K562 (cell line): ENCODE measurements around the gene HDLBP. TPM values are rescaled to one million over a fixed set of nuclear protein-coding genes. Genes with fewer than 3 reads are reported as not detected.

Experiments
- ATAC-seq: fragments of 200-7000 bp; cut with Tn5 transposase; 3 replicates; pipeline ENCODE4 v1.9.1; 2020; ENCODE audit warnings: moderate library complexity
- BruUV-seq: library from RNA; stranded (reverse); fragments of 400-500 nt; replicated peaks from 2 replicates; lab custom pipeline; 2021; lab: Mats Ljungman, UMichigan
- CTCF ChIA-PET: fragments of 300-600 bp; formaldehyde crosslinking; extraction: SDS; loops from one replicate; lab custom pipeline; 2021; ENCODE audit warnings: low intra/inter-chr PET ratio; lab: Yijun Ruan, JAX
- POLR2A ChIA-PET: fragments of 300-600, 350-650 bp; sonication (Branson Sonifier 250); formaldehyde crosslinking; extraction: SDS; loops from one replicate; lab custom pipeline; 2021; ENCODE audit warnings: antibody characterized with exemption, inconsistent platforms; lab: Yijun Ruan, JAX
- DNase-seq, 4 experiments: peaks; one replicate each; pipeline versions ENCODE4 v3.0.0 to v3.0.0-alpha.2; 2011 to 2018; ENCODE audit warnings: low spot score in 3 of 4, mixed read lengths in 3 of 4; ENCODE audit errors: extremely low read depth in 1 of 4
- FAIRE-seq: peaks from 2 replicates; lab custom pipeline; 2011; peaks lifted over from hg19 to GRCh38; lab: Jason Lieb, UNC
- H2AFZ ChIP-seq: 2 replicates; pipeline ENCODE4 v1.6.0; 2011; ENCODE audit warnings: low read depth, low read length, control low read depth, inconsistent platforms
- H3K27ac ChIP-seq: fragments of 200-600 bp; 3 replicates; pipeline ENCODE4 v1.8.0; 2011; ENCODE audit warnings: low read depth, mild to moderate bottlenecking, control low read depth, inconsistent platforms, low read length, moderate library complexity, mixed read lengths; ENCODE audit errors: extremely low read depth
- H3K27me3 ChIP-seq, 2 experiments: fragments of 300-600 bp in 1 of 2; 2 replicates in 1 of 2; 3 replicates in 1 of 2; pipeline versions ENCODE4 v1.6.0 to v1.8.0; 2011; ENCODE audit warnings: inconsistent platforms in 2 of 2, low read length in 2 of 2, mild to moderate bottlenecking in 1 of 2, mixed read lengths in 1 of 2, moderate library complexity in 1 of 2; ENCODE audit not compliant: control insufficient read depth in 2 of 2, insufficient read depth in 2 of 2
- H3K36me3 ChIP-seq: fragments of 300-600 bp; 3 replicates; pipeline ENCODE4 v1.8.0; 2011; ENCODE audit warnings: mild to moderate bottlenecking, low read length, inconsistent platforms; ENCODE audit not compliant: control insufficient read depth, insufficient read depth
- H3K4me1 ChIP-seq, 2 experiments: fragments of 200-600 bp in 1 of 2; replicated peaks in 1 of 2; 2 replicates in 1 of 2; 3 replicates in 1 of 2; pipeline versions ENCODE4 v1.5.1 to v1.8.0; 2011; ENCODE audit warnings: inconsistent platforms in 2 of 2, low read length in 2 of 2, mild to moderate bottlenecking in 1 of 2, mixed read lengths in 1 of 2, moderate library complexity in 1 of 2; ENCODE audit not compliant: control insufficient read depth in 2 of 2, insufficient read depth in 2 of 2
- H3K4me2 ChIP-seq: 2 replicates; pipeline ENCODE4 v1.6.1; 2011; ENCODE audit warnings: low read length, control low read depth, inconsistent platforms, mixed read lengths; ENCODE audit not compliant: insufficient read depth
- H3K4me3 ChIP-seq: fragments of 200-600 bp; sonication (generic), shearing (Covaris generic); 2 replicates; pipeline ENCODE4 v1.5.1; 2016; ENCODE audit warnings: control low read depth, inconsistent platforms
- H3K79me2 ChIP-seq: fragments of 200-600 bp; 3 replicates; pipeline ENCODE4 v1.8.0; 2011; ENCODE audit warnings: low read length, inconsistent platforms; ENCODE audit not compliant: control insufficient read depth, insufficient read depth
- H3K9ac ChIP-seq, 2 experiments: 2 replicates each; pipeline versions ENCODE4 v1.6.0 to v1.6.1; 2011; ENCODE audit warnings: low read depth in 2 of 2, low read length in 2 of 2, control low read depth in 1 of 2, inconsistent platforms in 1 of 2, mild to moderate bottlenecking in 1 of 2, mixed read lengths in 1 of 2; ENCODE audit not compliant: insufficient read depth in 1 of 2
- H3K9me1 ChIP-seq: one replicate; pipeline ENCODE4 v1.6.0; 2011; ENCODE audit warnings: inconsistent platforms, mild to moderate bottlenecking, low read length, moderate library complexity; ENCODE audit not compliant: control insufficient read depth, insufficient read depth
- H3K9me3 ChIP-seq: replicated peaks from 2 replicates; pipeline ENCODE4 v1.5.1; 2011; ENCODE audit warnings: low read depth, low read length, inconsistent platforms; ENCODE audit not compliant: control insufficient read depth, insufficient read depth
- H4K20me1 ChIP-seq: replicated peaks from 2 replicates; pipeline ENCODE4 v1.6.1; 2011; ENCODE audit warnings: low read length, inconsistent platforms, mixed read lengths; ENCODE audit not compliant: control insufficient read depth, insufficient read depth
- BMI1 ChIP-seq: fragments of 150-350 bp; IDR thresholded peaks from 2 replicates; pipeline ENCODE4 v1.6.1; 2014; ENCODE audit warnings: low read length
- C11orf30 ChIP-seq: fragments of 450-650 bp; IDR thresholded peaks from 2 replicates; pipeline ENCODE4 v1.6.1; 2016; ENCODE audit warnings: low read depth, mild to moderate bottlenecking
- ELF1 ChIP-seq: fragments of 200-800 bp; sonication (Bioruptor generic); IDR thresholded peaks from 2 replicates; pipeline ENCODE4 v1.6.1; 2016; ENCODE audit warnings: missing genetic modification characterization, missing compliant biosample characterization
- MAFF ChIP-seq: IDR thresholded peaks from 2 replicates; pipeline ENCODE4 v1.6.1; 2012; ENCODE audit warnings: low read length, improper control_type of control experiment
- MAFG ChIP-seq: fragments of 450-650 bp; conservative IDR thresholded peaks from 2 replicates; pipeline ENCODE4 v1.6.1; 2016; ENCODE audit warnings: missing genetic modification characterization, missing compliant biosample characterization
- MAFK ChIP-seq: IDR thresholded peaks from 2 replicates; pipeline ENCODE4 v1.6.1; 2011; ENCODE audit warnings: low read length, improper control_type of control experiment
- MXI1 ChIP-seq: IDR thresholded peaks from 2 replicates; pipeline ENCODE4 v1.6.1; 2011; ENCODE audit warnings: low read depth, mild to moderate bottlenecking, improper control_type of control experiment, low read length
- NR2C1 ChIP-seq, 2 experiments: fragments of 450-650 bp; IDR thresholded peaks; 2 replicates each; pipeline ENCODE4 v1.6.1; 2017; ENCODE audit warnings: mild to moderate bottlenecking in 2 of 2, antibody characterized with exemption in 1 of 2, inconsistent platforms in 1 of 2, missing compliant biosample characterization in 1 of 2, missing genetic modification characterization in 1 of 2
- OTX1 ChIP-seq: fragments of 450-650 bp; formaldehyde crosslinking; IDR thresholded peaks from 2 replicates; pipeline ENCODE4 v1.4.0; 2022; ENCODE audit warnings: mild to moderate bottlenecking
- SIRT6 ChIP-seq: IDR thresholded peaks from one replicate; pipeline ENCODE4 v1.6.1; 2012; ENCODE audit warnings: low read depth, mild to moderate bottlenecking, control low read depth, inconsistent platforms, low read length, moderate library complexity
- SNRNP70 ChIP-seq: fragments of 200-400 bp; formaldehyde crosslinking; optimal IDR thresholded peaks from 2 replicates; pipeline ENCODE3; 2017; ENCODE audit warnings: low read depth, low read length
- TFAP4 ChIP-seq: sonication (generic); formaldehyde crosslinking; IDR thresholded peaks from 2 replicates; pipeline ENCODE4 v1.8.0; 2022; ENCODE audit warnings: missing genetic modification reagents, mild to moderate bottlenecking, moderate library complexity, borderline replicate concordance
- ZNF133 ChIP-seq: fragments of 250-450 bp; sonication (Bioruptor Pico); IDR thresholded peaks from 2 replicates; pipeline ENCODE4 v1.4.0; 2020; ENCODE audit warnings: mild to moderate bottlenecking
- ZNF316 ChIP-seq: fragments of 450-650 bp; IDR thresholded peaks from 2 replicates; pipeline ENCODE4 v1.6.1; 2016
- ZNF695 ChIP-seq: fragments of 450-650 bp; formaldehyde crosslinking; IDR thresholded peaks from 2 replicates; pipeline ENCODE4 v1.4.0; 2020; ENCODE audit warnings: mild to moderate bottlenecking, moderate library complexity
- whole genome bisulfite sequencing: fragments of 100-300 bp; shearing (Covaris generic); methylation state at CpG from one replicate; pipeline ENCODE4 v1.1.6; 2016; ENCODE audit warnings: low coverage, mixed read lengths; ENCODE audit not compliant: insufficient coverage; ENCODE audit errors: missing lambda C conversion rate; 5-methylcytosine and 5-hydroxymethylcytosine counted together
- in situ Hi-C: fragments of 300-500 bp; cut with MboI; formaldehyde crosslinking; loops from 4 replicates; pipeline ENCODE4 v1.15.0; 2018; ENCODE audit warnings: inconsistent platforms, mixed read lengths
- intact Hi-C: fragments of 100-400 bp; cut with micrococcal nuclease; formaldehyde crosslinking; loops from 2 replicates; pipeline ENCODE4 v1.14.2; 2022
- polyA plus RNA-seq, 8 experiments: library from polyadenylated mRNA; depleted of rRNA in 4 of 8; stranded (reverse) in 5 of 8; unstranded in 3 of 8; fragments of >200 nt; fragmentation: Nextera tagmentation in 2 of 8; fragmentation: Illumina TruSeq in 1 of 8; extraction: Ambion mirVana in 2 of 8; extraction: Trizol in 1 of 8; gene quantifications; 2 replicates each; pipeline versions ENCODE4 v1.2.1 to v1.2.3, GENCODE V29; 2011 to 2014; ENCODE audit warnings: inconsistent platforms in 1 of 8, missing spikeins in 1 of 8
- total RNA-seq, 7 experiments: library from RNA; depleted of rRNA in 6 of 7; stranded (reverse); fragments of >200 nt in 6 of 7; fragmentation: Illumina TruSeq in 2 of 7; extraction: Trizol in 2 of 7; gene quantifications; 2 replicates each; pipeline versions ENCODE4 v1.2.1 to v1.2.3, GENCODE V29; 2011 to 2021; ENCODE audit warnings: low replicate concordance in 1 of 7

HDLBP gene
- total and polyA plus RNA-seq, 9 of the 15 experiments (the other 6 are each of a cell fraction or from before 2014, with no cell fraction given): 24.4 to 378 (median 146) TPM

DNA sequence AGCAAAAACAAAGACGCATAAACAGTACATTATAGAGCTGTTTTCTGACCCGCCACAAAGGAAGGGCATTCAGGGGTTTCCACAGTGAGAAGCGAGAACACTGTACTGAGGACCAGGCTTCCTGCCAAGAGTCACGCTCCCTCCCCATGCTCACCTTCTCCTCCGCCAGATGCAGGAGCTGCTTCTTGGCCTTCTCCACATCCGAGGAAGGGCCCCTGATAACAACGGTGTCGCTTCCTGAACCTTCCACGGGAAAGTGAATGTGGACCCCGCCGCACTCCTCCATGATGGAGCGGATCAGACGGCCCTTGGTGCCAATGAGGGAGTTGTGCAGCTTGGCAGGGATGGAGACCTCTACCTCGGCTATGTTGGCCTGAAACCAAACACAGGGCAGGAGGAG lies 73.2 kb downstream of the HDLBP start:
- Histone ChIP-seq H3K36me3 (peaks cover 91% of the 10 kb centered on the region; the same call in 2 of the 3 replicates), H3K4me1 (no peaks in the 10 kb centered on the region; a peak in 1 of 5 replicates), H3K9me3 (no peaks in the 10 kb centered on the region), H2AFZ (no peak overlapping the region), H3K4me3 (no peak overlapping the region), H3K27ac (no peak overlapping the region), H3K9ac (no peak overlapping the region), H3K27me3 (no peaks in the 10 kb centered on the region), H4K20me1 (no peaks in the 10 kb centered on the region), H3K79me2 (no peaks in the 10 kb centered on the region), H3K4me2 (no peak overlapping the region), H3K9me1 (no peaks in the 10 kb centered on the region)
- intact Hi-C loops: no loop called here
- 98% methylated on average over 6 of the region's 14 CpGs for WGBS
- DNase-seq: no peak
- BruUV-seq: no TSS peak
- CTCF ChIA-PET: no interaction called here
- POLR2A ChIA-PET: interaction anchor here (0.5 to 0.8 kb wide), 3 partner anchors 13 to 27 kb away, joined by 3 read pairs; no protein-coding TSS in a partner anchor
- no peak for FAIRE-seq
- ATAC-seq: no peak
- in situ Hi-C loops: no loop called here
- no peak for TF ChIP-seq OTX1 (CRISPR knock-in tag)
- TF ChIP-seq TFAP4: no peak
- no peak for TF ChIP-seq MXI1
- peak; percentile 7 for TF ChIP-seq SIRT6
- TF ChIP-seq ZNF695 (CRISPR knock-in tag): no peak
- TF ChIP-seq, all 486 proteins: peak for 1

GRCh38 chr2:241241669-241242068 lies 73.8 kb downstream of the HDLBP start:
- 88% methylated on average over 4 of the region's 4 CpGs for WGBS
- ATAC-seq (no peak), FAIRE-seq (no peak), DNase-seq (no peak)
- intact Hi-C loops (no loop called here), in situ Hi-C loops (no loop called here)
- Histone ChIP-seq H3K4me3 (no peak overlapping the region), H3K9me3 (no peaks in the 10 kb centered on the region), H2AFZ (no peak overlapping the region), H3K9me1 (no peaks in the 10 kb centered on the region), H3K36me3 (peaks cover 91% of the 10 kb centered on the region; the same call in 2 of the 3 replicates), H3K4me1 (no peaks in the 10 kb centered on the region), H4K20me1 (no peaks in the 10 kb centered on the region), H3K27ac (no peak overlapping the region), H3K4me2 (no peak overlapping the region), H3K27me3 (no peaks in the 10 kb centered on the region), H3K9ac (no peak overlapping the region), H3K79me2 (no peaks in the 10 kb centered on the region)
- POLR2A ChIA-PET: interaction anchor here (0.8 kb wide), 1 partner anchor 12 kb away, joined by 3 read pairs; no protein-coding TSS in a partner anchor
- TF ChIP-seq MAFK (peak; percentile 61; the same call in 1 of the 2 replicates), ZNF133 (no peak), ELF1 (tag) (no peak), MAFF (peak; percentile 60), C11orf30 (peak; percentile 67), SNRNP70 (no peak), ZNF316 (peak; percentile 82), BMI1 (no peak), MAFG (tag) (peak; percentile 44; the same call in 1 of the 2 replicates), NR2C1 (IDR thresholded peaks at IDR 0.05) (no peak), NR2C1 (tag; IDR thresholded peaks at IDR 0.05) (no peak)
- CTCF ChIA-PET: no interaction called here
- no TSS peak for BruUV-seq
